Activated CD4-positive, alpha-beta T cell treated with anti-CD3 and anti-CD28 coated beads, Interleukin-2, amount 10 ng/mL, durations not matched to agents 24 days and 14 days (primary cell): Measurements from ENCODE around the gene SLC7A9. TPM values are rescaled to one million over a fixed set of nuclear protein-coding genes. Genes with fewer than 3 reads are reported as not detected.
"Not testable (repeated sequence)": the region's sequence is repeated elsewhere in the genome, so short reads cannot be mapped to it uniquely, and the experiment has no call there.

Experiments used
- DNase-seq: peaks from one replicate; pipeline ENCODE4 v3.0.0; 2022
- H3K27ac Mint-ChIP-seq: one replicate; pipeline ENCODE4 v1.8.0; 2022; ENCODE audit warnings: mild to moderate bottlenecking, mixed read lengths
- H3K27me3 Mint-ChIP-seq: one replicate; pipeline ENCODE4 v1.8.0; 2022; ENCODE audit warnings: mixed read lengths
- H3K36me3 Mint-ChIP-seq: one replicate; pipeline ENCODE4 v1.8.0; 2022; ENCODE audit warnings: low read depth, mild to moderate bottlenecking, mixed read lengths
- H3K4me1 Mint-ChIP-seq: one replicate; pipeline ENCODE4 v1.8.0; 2021; ENCODE audit warnings: mixed read lengths
- H3K4me3 Mint-ChIP-seq: one replicate; pipeline ENCODE4 v1.8.0; 2022; ENCODE audit warnings: mild to moderate bottlenecking, moderate library complexity, mixed read lengths
- H3K9me3 Mint-ChIP-seq: one replicate; pipeline ENCODE4 v1.8.0; 2021; ENCODE audit warnings: mixed read lengths
- intact Hi-C: fragments of 100-400 bp; cut with micrococcal nuclease; formaldehyde crosslinking; loops from one replicate; pipeline ENCODE4 v1.15.1; 2023
- total RNA-seq: library from RNA; stranded (reverse); gene quantifications from 2 replicates; pipeline ENCODE4 v1.2.3, GENCODE V29; 2022

The SLC7A9 gene
- total RNA-seq, 1 donor from 2014 or later = not detected

GRCh38 chr19:32876919-32877285 is 7.3 kb upstream of the SLC7A9 start:
- H3K4me3 Mint-ChIP-seq = no peak overlapping the region
- H3K27ac Mint-ChIP-seq = no peak overlapping the region
- no peaks in the 10 kb centered on the region for H3K27me3 Mint-ChIP-seq
- no peaks in the 10 kb centered on the region for H3K36me3 Mint-ChIP-seq
- no peaks in the 10 kb centered on the region for H3K4me1 Mint-ChIP-seq
- intact Hi-C loops = no loop called here
- H3K9me3 Mint-ChIP-seq = no peaks in the 10 kb centered on the region
- DNase-seq = no peak

- no peaks in the 10 kb centered on the region for H3K36me3 Mint-ChIP-seq
- no peaks in the 10 kb centered on the region for H3K4me1 Mint-ChIP-seq
- H3K27ac Mint-ChIP-seq = no peak overlapping the region
- no peaks in the 10 kb centered on the region for H3K9me3 Mint-ChIP-seq
- H3K27me3 Mint-ChIP-seq = no peaks in the 10 kb centered on the region
- no peak for DNase-seq
- intact Hi-C loops = no loop called here
- H3K4me3 Mint-ChIP-seq = no peak overlapping the region
Measured at GRCh38 chr19:32876236-32876918, 6.8 kb upstream of the SLC7A9 start.

- no peaks in the 10 kb centered on the region for H3K27me3 Mint-ChIP-seq
- DNase-seq = no peak
Measured at GRCh38 chr19:32875428-32875827, 5.9 kb upstream of the SLC7A9 start.

GRCh38 chr19:32874605-32875004 is 5.0 kb upstream of the SLC7A9 start:
- intact Hi-C loops = no loop called here
- no peaks in the 10 kb centered on the region for H3K27me3 Mint-ChIP-seq
- H3K27ac Mint-ChIP-seq = no peak overlapping the region
- no peaks in the 10 kb centered on the region for H3K36me3 Mint-ChIP-seq
- H3K4me3 Mint-ChIP-seq = no peak overlapping the region
- no peaks in the 10 kb centered on the region for H3K4me1 Mint-ChIP-seq
- H3K9me3 Mint-ChIP-seq = no peaks in the 10 kb centered on the region
- no peak for DNase-seq

More at GRCh38 chr19:32875428-32875827, 5.9 kb upstream of the SLC7A9 start:
- H3K36me3 Mint-ChIP-seq = no peaks in the 10 kb centered on the region
- no peaks in the 10 kb centered on the region for H3K9me3 Mint-ChIP-seq
- H3K27ac Mint-ChIP-seq = no peak overlapping the region
- no peaks in the 10 kb centered on the region for H3K4me1 Mint-ChIP-seq
- no peak overlapping the region for H3K4me3 Mint-ChIP-seq
- intact Hi-C loops = no loop called here

GRCh38 chr19:32873247-32873959 is 3.8 kb upstream of the SLC7A9 start:
- Mint-ChIP-seq H3K4me1 (no peaks in the 10 kb centered on the region), H3K9me3 (no peaks in the 10 kb centered on the region), H3K36me3 (no peaks in the 10 kb centered on the region), H3K27ac (no peak overlapping the region), H3K27me3 (no peaks in the 10 kb centered on the region), H3K4me3 (no peak overlapping the region)
- intact Hi-C loops = no loop called here
- DNase-seq = no peak

GRCh38 chr19:32872391-32872790 is 2.8 kb upstream of the SLC7A9 start:
- no peaks in the 10 kb centered on the region for H3K9me3 Mint-ChIP-seq
- H3K27ac Mint-ChIP-seq = no peak overlapping the region
- intact Hi-C loops = no loop called here
- no peaks in the 10 kb centered on the region for H3K27me3 Mint-ChIP-seq
- H3K36me3 Mint-ChIP-seq = no peaks in the 10 kb centered on the region
- no peaks in the 10 kb centered on the region for H3K4me1 Mint-ChIP-seq
- DNase-seq = no peak
- no peak overlapping the region for H3K4me3 Mint-ChIP-seq

GRCh38 chr19:32870981-32871451 is 1.4 kb upstream of the SLC7A9 start:
- H3K27ac Mint-ChIP-seq = no peak overlapping the region
- no peaks in the 10 kb centered on the region for H3K4me1 Mint-ChIP-seq
- no peaks in the 10 kb centered on the region for H3K27me3 Mint-ChIP-seq
- H3K4me3 Mint-ChIP-seq = no peak overlapping the region
- intact Hi-C loops = no loop called here
- DNase-seq = no peak
- no peaks in the 10 kb centered on the region for H3K9me3 Mint-ChIP-seq
- H3K36me3 Mint-ChIP-seq = no peaks in the 10 kb centered on the region

GRCh38 chr19:32869966-32870573 is 503 bp upstream of the SLC7A9 start:
- no peaks in the 10 kb centered on the region for H3K4me1 Mint-ChIP-seq
- H3K9me3 Mint-ChIP-seq = no peaks in the 10 kb centered on the region
- no peak overlapping the region for H3K27ac Mint-ChIP-seq
- DNase-seq = no peak
- H3K36me3 Mint-ChIP-seq = no peaks in the 10 kb centered on the region
- no peaks in the 10 kb centered on the region for H3K27me3 Mint-ChIP-seq
- no peak overlapping the region for H3K4me3 Mint-ChIP-seq
- intact Hi-C loops = no loop called here

GRCh38 chr19:32868206-32868950 is 1.2 kb downstream of the SLC7A9 start:
- H3K4me3 Mint-ChIP-seq = no peak overlapping the region
- H3K9me3 Mint-ChIP-seq = no peaks in the 10 kb centered on the region
- intact Hi-C loops = no loop called here
- H3K27me3 Mint-ChIP-seq = no peaks in the 10 kb centered on the region
- no peak overlapping the region for H3K27ac Mint-ChIP-seq
- H3K4me1 Mint-ChIP-seq = no peaks in the 10 kb centered on the region
- no peak for DNase-seq
- no peaks in the 10 kb centered on the region for H3K36me3 Mint-ChIP-seq

- H3K4me1 Mint-ChIP-seq, H3K27ac Mint-ChIP-seq, DNase-seq, H3K27me3 Mint-ChIP-seq, H3K36me3 Mint-ChIP-seq, H3K9me3 Mint-ChIP-seq, H3K4me3 Mint-ChIP-seq, intact Hi-C loops: not testable (repeated sequence)
Measured at GRCh38 chr19:32867436-32867835, 2.1 kb downstream of the SLC7A9 start.

GRCh38 chr19:32866564-32867265 is 2.9 kb downstream of the SLC7A9 start:
- intact Hi-C loops = no loop called here
- Mint-ChIP-seq H3K4me1 (no peaks in the 10 kb centered on the region), H3K27ac (no peak overlapping the region), H3K27me3 (no peaks in the 10 kb centered on the region), H3K36me3 (no peaks in the 10 kb centered on the region), H3K9me3 (no peaks in the 10 kb centered on the region), H3K4me3 (no peak overlapping the region)
- no peak for DNase-seq

GRCh38 chr19:32866061-32866460 is 3.5 kb downstream of the SLC7A9 start:
- Mint-ChIP-seq H3K27me3 (no peaks in the 10 kb centered on the region), H3K9me3 (no peaks in the 10 kb centered on the region), H3K27ac (no peak overlapping the region), H3K4me1 (no peaks in the 10 kb centered on the region), H3K4me3 (no peak overlapping the region), H3K36me3 (no peaks in the 10 kb centered on the region)
- DNase-seq = no peak
- intact Hi-C loops = no loop called here

- H3K27ac Mint-ChIP-seq = no peak overlapping the region
- no peak for DNase-seq
- no peaks in the 10 kb centered on the region for H3K4me1 Mint-ChIP-seq
- no peak overlapping the region for H3K4me3 Mint-ChIP-seq
- H3K9me3 Mint-ChIP-seq = no peaks in the 10 kb centered on the region
- H3K36me3 Mint-ChIP-seq = no peaks in the 10 kb centered on the region
- intact Hi-C loops = no loop called here
- no peaks in the 10 kb centered on the region for H3K27me3 Mint-ChIP-seq
Measured at GRCh38 chr19:32865326-32865725, 4.2 kb downstream of the SLC7A9 start.
